Neuronal stem cell (in vitro differentiated cells): ENCODE measurements around the gene MT1X. TPM values are rescaled to one million over a fixed set of nuclear protein-coding genes. Genes with fewer than 3 reads are reported as not detected.

ENCODE experiments used
- DNase-seq: peaks from one replicate; pipeline ENCODE4 v3.0.0-alpha.2; 2013; ENCODE audit warnings: low spot score
- H2AFZ ChIP-seq: one replicate; pipeline ENCODE4 v1.6.1; 2013; ENCODE audit warnings: mild to moderate bottlenecking, low read length, inconsistent platforms
- H2AK5ac ChIP-seq: 2 replicates; pipeline ENCODE4 v1.6.1; 2013; ENCODE audit warnings: low read depth, mild to moderate bottlenecking, inconsistent platforms, low read length, moderate library complexity, mixed read lengths
- H2BK120ac ChIP-seq: 2 replicates; pipeline ENCODE4 v1.6.1; 2013; ENCODE audit warnings: low read depth, mild to moderate bottlenecking, inconsistent platforms, low read length, moderate library complexity, mixed read lengths
- H2BK12ac ChIP-seq: one replicate; pipeline ENCODE4 v1.6.1; 2013; ENCODE audit warnings: low read length, inconsistent platforms
- H2BK15ac ChIP-seq: 2 replicates; pipeline ENCODE4 v1.6.1; 2013; ENCODE audit warnings: mild to moderate bottlenecking, low read length, inconsistent platforms, mixed read lengths
- H2BK5ac ChIP-seq: one replicate; pipeline ENCODE4 v1.6.1; 2013; ENCODE audit warnings: inconsistent platforms, mild to moderate bottlenecking, low read length, moderate library complexity
- H3K14ac ChIP-seq: one replicate; pipeline ENCODE4 v1.6.1; 2013; ENCODE audit warnings: low read length, inconsistent platforms
- H3K18ac ChIP-seq: 2 replicates; pipeline ENCODE4 v1.6.1; 2013; ENCODE audit warnings: low read length, inconsistent platforms
- H3K23ac ChIP-seq: 2 replicates; pipeline ENCODE4 v1.6.1; 2013; ENCODE audit warnings: low read depth, mild to moderate bottlenecking, mixed read lengths, low read length, inconsistent platforms; ENCODE audit not compliant: poor library complexity
- H3K27ac ChIP-seq: replicated peaks from 3 replicates; pipeline ENCODE4 v1.5.1; 2013; ENCODE audit warnings: low read length, inconsistent platforms
- H3K27me3 ChIP-seq, 3 experiments: 2 replicates each; pipeline ENCODE4 v1.6.1; 2013; ENCODE audit warnings: low read length in 3 of 3, mild to moderate bottlenecking in 2 of 3, inconsistent platforms in 1 of 3, low read depth in 1 of 3, mixed read lengths in 1 of 3, moderate library complexity in 1 of 3; ENCODE audit not compliant: control insufficient read depth in 3 of 3, insufficient read depth in 3 of 3
- H3K36me3 ChIP-seq, 2 donors: replicated peaks in 1 of 2; 2 replicates each; pipeline ENCODE4 v1.6.1; 2013; ENCODE audit warnings: low read length in 2 of 2; ENCODE audit not compliant: control insufficient read depth in 2 of 2, insufficient read depth in 2 of 2
- H3K4ac ChIP-seq: 2 replicates; pipeline ENCODE4 v1.6.1; 2013; ENCODE audit warnings: inconsistent platforms, mild to moderate bottlenecking, low read length, moderate library complexity
- H3K4me1 ChIP-seq, 2 donors: 1 replicate in 1 of 2; 2 replicates in 1 of 2; pipeline ENCODE4 v1.6.1; 2013; ENCODE audit warnings: low read length in 2 of 2, low read depth in 1 of 2; ENCODE audit not compliant: control insufficient read depth in 2 of 2, insufficient read depth in 1 of 2
- H3K4me2 ChIP-seq: one replicate; pipeline ENCODE4 v1.6.1; 2013; ENCODE audit warnings: mild to moderate bottlenecking, low read length, inconsistent platforms; ENCODE audit not compliant: insufficient read depth, poor library complexity, severe bottlenecking
- H3K4me3 ChIP-seq, 2 donors: 2 replicates each; pipeline ENCODE4 v1.5.1; 2013; ENCODE audit warnings: low read length in 2 of 2, mild to moderate bottlenecking in 2 of 2, inconsistent platforms in 1 of 2, moderate library complexity in 1 of 2
- H3K79me1 ChIP-seq: one replicate; pipeline ENCODE4 v1.6.1; 2013; ENCODE audit warnings: low read depth, mild to moderate bottlenecking, inconsistent platforms, low read length, moderate library complexity
- H3K9ac ChIP-seq: one replicate; pipeline ENCODE4 v1.6.1; 2013; ENCODE audit warnings: mild to moderate bottlenecking, low read depth, low read length, inconsistent platforms; ENCODE audit not compliant: poor library complexity
- H3K9me3 ChIP-seq, 2 donors: replicated peaks in 1 of 2; 2 replicates each; pipeline versions ENCODE3 to v1.6.1; 2013; ENCODE audit warnings: low read length in 2 of 2, mild to moderate bottlenecking in 2 of 2, inconsistent platforms in 1 of 2, low read depth in 1 of 2, mixed read lengths in 1 of 2, moderate library complexity in 1 of 2; ENCODE audit not compliant: control insufficient read depth in 2 of 2, insufficient read depth in 1 of 2
- H4K8ac ChIP-seq: one replicate; pipeline ENCODE4 v1.6.1; 2013; ENCODE audit warnings: low read depth, mild to moderate bottlenecking, inconsistent platforms, low read length, moderate library complexity
- H4K91ac ChIP-seq: one replicate; pipeline ENCODE4 v1.6.1; 2013; ENCODE audit warnings: low read length, low read depth, mild to moderate bottlenecking, inconsistent platforms; ENCODE audit not compliant: poor library complexity
- WGBS, 2 donors: extraction: QIAGEN DNeasy Blood & Tissue Kit; methylation state at CpG; one replicate each; pipeline ENCODE4 v1.1.7; 2013; ENCODE audit warnings: missing lambda C conversion rate in 2 of 2, mixed read lengths in 1 of 2; ENCODE audit not compliant: insufficient read length in 2 of 2, insufficient replicate concordance in 1 of 2; ENCODE audit errors: extremely low coverage in 2 of 2; 5-methylcytosine and 5-hydroxymethylcytosine counted together
- polyA plus RNA-seq, 2 experiments: library from polyadenylated mRNA; stranded (reverse); fragments of 200-250 nt; gene quantifications; one replicate each; pipeline ENCODE4 v1.2.3, GENCODE V29; 2013

Gene MT1X
- polyA plus RNA-seq (2013, experiment 1 of 2) = 36.2 TPM
- polyA plus RNA-seq (2013, experiment 2 of 2) = 33.3 TPM

GRCh38 chr16:56681939-56682702, at the start of gene MT1X:
TSS of gene MT1X (plus strand) at chr16:56682470. CDS start at chr16:56682541, 71 bp downstream.
- Histone ChIP-seq H3K4ac (peak within 1 kb of the TSS; percentile 14), H3K36me3 (no peaks in the 10 kb centered on the region), H3K9ac (peak within 1 kb of the TSS; percentile 85), H3K14ac (peak within 1 kb of the TSS; percentile 28), H3K4me3 (peak within 1 kb of the TSS; percentile 48 to 78), H2AK5ac (no peak within 1 kb of the TSS), H4K91ac (no peak within 1 kb of the TSS), H3K27me3 (peaks cover 0 to 60% (median 20%) of the 10 kb centered on the region in 3 experiments), H4K8ac (no peak within 1 kb of the TSS), H2BK15ac (peak within 1 kb of the TSS; percentile 22), H3K79me1 (no peaks in the 10 kb centered on the region), H3K18ac (peak within 1 kb of the TSS; percentile 89), H3K23ac (peak within 1 kb of the TSS; percentile 46), H2BK5ac (no peak within 1 kb of the TSS), H3K4me2 (peak within 1 kb of the TSS; percentile 87), H3K4me1 (peaks cover 12 to 18% of the 10 kb centered on the region in 2 donors), H2BK120ac (no peak within 1 kb of the TSS), H2BK12ac (no peak within 1 kb of the TSS), H3K9me3 (peaks cover 0 to 5% of the 10 kb centered on the region in 2 donors), H3K27ac (no peak within 1 kb of the TSS), H2AFZ (peak within 1 kb of the TSS; percentile 94)
- no CpG with 5 or more reads among the region's 49 CpGs for WGBS, 2 donors
- peak; percentile 51 for DNase-seq

GRCh38 chr16:56632848-56633365, 49.4 kb upstream of the MT1X start:
- no peaks in the 10 kb centered on the region for H3K36me3 ChIP-seq
- peak overlapping the region; percentile 85 for H2AFZ ChIP-seq
- no peak overlapping the region for H3K14ac ChIP-seq
- no peak overlapping the region for H4K91ac ChIP-seq
- H3K23ac ChIP-seq = no peak overlapping the region
- no peaks in the 10 kb centered on the region for H3K9me3 ChIP-seq
- H2AK5ac ChIP-seq = no peak overlapping the region
- no peak overlapping the region for H3K27ac ChIP-seq
- H3K4ac ChIP-seq = no peak overlapping the region
- WGBS, 2 donors = no CpG with 5 or more reads among the region's 6 CpGs
- no peaks in the 10 kb centered on the region for H3K4me1 ChIP-seq
- no peak overlapping the region for H3K9ac ChIP-seq
- no peak overlapping the region for H3K4me2 ChIP-seq
- H4K8ac ChIP-seq = no peak overlapping the region
- no peak overlapping the region for H2BK12ac ChIP-seq
- no peaks in the 10 kb centered on the region for H3K79me1 ChIP-seq
- H2BK120ac ChIP-seq = no peak overlapping the region
- H3K27me3 ChIP-seq = peaks cover 55 to 99% (median 99%) of the 10 kb centered on the region in 3 experiments
- DNase-seq = no peak
- H2BK5ac ChIP-seq = no peak overlapping the region
- H3K18ac ChIP-seq = no peak overlapping the region
- H3K4me3 ChIP-seq = no peak overlapping the region
- no peak overlapping the region for H2BK15ac ChIP-seq

GRCh38 chr16:56633535-56633934, 48.7 kb upstream of the MT1X start:
- H3K27me3 ChIP-seq = peaks cover 60 to 100% (median 100%) of the 10 kb centered on the region in 3 experiments
- DNase-seq = no peak

More at GRCh38 chr16:56633535-56633934, 48.7 kb upstream of the MT1X start:
- Histone ChIP-seq H3K4me2 (no peak overlapping the region), H2BK5ac (no peak overlapping the region), H3K36me3 (no peaks in the 10 kb centered on the region), H2BK15ac (no peak overlapping the region), H3K4ac (no peak overlapping the region), H2BK12ac (no peak overlapping the region), H2AK5ac (no peak overlapping the region), H4K91ac (no peak overlapping the region), H3K23ac (peak overlapping the region; percentile 67), H3K9ac (no peak overlapping the region), H2BK120ac (no peak overlapping the region), H3K4me1 (peaks cover 1 to 2% of the 10 kb centered on the region in 2 donors), H3K14ac (no peak overlapping the region), H3K9me3 (no peaks in the 10 kb centered on the region), H3K18ac (peak overlapping the region; percentile 13), H3K79me1 (no peaks in the 10 kb centered on the region), H2AFZ (no peak overlapping the region), H4K8ac (no peak overlapping the region), H3K4me3 (no peak overlapping the region), H3K27ac (no peak overlapping the region)
- no CpG with 5 or more reads among the region's 7 CpGs for WGBS, 2 donors
